Endothelial cell (in vitro differentiated cells): ENCODE data around the gene MACROD2. TPM values are rescaled to one million over a fixed set of nuclear protein-coding genes. Genes with fewer than 3 reads are reported as not detected.

Source experiments
- DNase-seq: peaks from one replicate; pipeline ENCODE4 v3.0.0; 2021; ENCODE audit warnings: low spot score
- H3K27ac Mint-ChIP-seq: one replicate; pipeline ENCODE4 v1.8.0; 2021; ENCODE audit warnings: mixed read lengths, inconsistent platforms; ENCODE audit not compliant: unreplicated experiment
- H3K27me3 Mint-ChIP-seq: one replicate; pipeline ENCODE4 v1.8.0; 2021; ENCODE audit warnings: mild to moderate bottlenecking, moderate library complexity, mixed read lengths, inconsistent platforms; ENCODE audit not compliant: unreplicated experiment
- H3K36me3 Mint-ChIP-seq: one replicate; pipeline ENCODE4 v1.8.0; 2021; ENCODE audit warnings: mild to moderate bottlenecking, low read depth, mixed read lengths, inconsistent platforms; ENCODE audit not compliant: unreplicated experiment
- H3K4me1 Mint-ChIP-seq: one replicate; pipeline ENCODE4 v1.8.0; 2021; ENCODE audit warnings: mild to moderate bottlenecking, mixed read lengths, inconsistent platforms; ENCODE audit not compliant: unreplicated experiment
- H3K4me3 Mint-ChIP-seq: one replicate; pipeline ENCODE4 v1.8.0; 2021; ENCODE audit warnings: mild to moderate bottlenecking, mixed read lengths, inconsistent platforms; ENCODE audit not compliant: unreplicated experiment
- H3K9me3 Mint-ChIP-seq: one replicate; pipeline ENCODE4 v1.8.0; 2021; ENCODE audit warnings: mixed read lengths, inconsistent platforms; ENCODE audit not compliant: unreplicated experiment
- CTCF ChIP-seq: fragments of 200-600 bp; sonication (generic); IDR thresholded peaks from one replicate; pipeline ENCODE4 v1.5.0; 2021; ENCODE audit warnings: antibody characterized with exemption; ENCODE audit not compliant: unreplicated experiment
- total RNA-seq: library from RNA; stranded (reverse); fragmentation: NEBNext Ultra II Directional; extraction: Animal tissue kit (Norgen Biotek cat#: 25700); gene quantifications from one replicate; pipeline ENCODE4 v1.2.1, GENCODE V29; 2021; ENCODE audit not compliant: unreplicated experiment

The MACROD2 gene
- total RNA-seq, 1 donor from 2014 or later, result 6.4 TPM

GRCh38 chr20:15222502-15223330 is 1227.4 kb downstream of the MACROD2 start:
- no peak for TF ChIP-seq CTCF
- no peaks in the 10 kb centered on the region for H3K9me3 Mint-ChIP-seq
- DNase-seq, result no peak
- no peak overlapping the region for H3K27ac Mint-ChIP-seq
- H3K4me1 Mint-ChIP-seq, result peaks cover 8% of the 10 kb centered on the region
- H3K4me3 Mint-ChIP-seq, result no peak overlapping the region
- no peaks in the 10 kb centered on the region for H3K36me3 Mint-ChIP-seq
- H3K27me3 Mint-ChIP-seq, result no peaks in the 10 kb centered on the region

- Mint-ChIP-seq H3K27me3 (no peaks in the 10 kb centered on the region), H3K36me3 (no peaks in the 10 kb centered on the region), H3K27ac (no peak overlapping the region), H3K9me3 (no peaks in the 10 kb centered on the region), H3K4me3 (no peak overlapping the region), H3K4me1 (peaks cover 8% of the 10 kb centered on the region)
- no peak for DNase-seq
- TF ChIP-seq CTCF, result no peak
Measured at GRCh38 chr20:15224199-15224598, 1228.9 kb downstream of the MACROD2 start.

GRCh38 chr20:15227102-15227501 is 1231.8 kb downstream of the MACROD2 start:
- Mint-ChIP-seq H3K36me3 (no peaks in the 10 kb centered on the region), H3K27ac (no peak overlapping the region), H3K4me3 (no peak overlapping the region), H3K27me3 (no peaks in the 10 kb centered on the region), H3K4me1 (no peaks in the 10 kb centered on the region), H3K9me3 (no peaks in the 10 kb centered on the region)
- no peak for DNase-seq
- TF ChIP-seq CTCF, result no peak

- Mint-ChIP-seq H3K27me3 (no peaks in the 10 kb centered on the region), H3K4me3 (no peak overlapping the region), H3K36me3 (no peaks in the 10 kb centered on the region), H3K9me3 (no peaks in the 10 kb centered on the region), H3K27ac (no peak overlapping the region), H3K4me1 (no peaks in the 10 kb centered on the region)
- no peak for TF ChIP-seq CTCF
- DNase-seq, result no peak
Measured at GRCh38 chr20:15232243-15232642, 1236.9 kb downstream of the MACROD2 start.

GRCh38 chr20:15235471-15236198 is 1240.3 kb downstream of the MACROD2 start:
- DNase-seq, result no peak
- Mint-ChIP-seq H3K36me3 (no peaks in the 10 kb centered on the region), H3K4me1 (no peaks in the 10 kb centered on the region), H3K4me3 (no peak overlapping the region), H3K9me3 (no peaks in the 10 kb centered on the region), H3K27ac (no peak overlapping the region), H3K27me3 (peaks cover 2% of the 10 kb centered on the region)
- TF ChIP-seq CTCF, result no peak
